RWPE1 (cell line): ENCODE data around the gene ARPC1A.

Experiments used
- CTCF ChIA-PET: fragments of 350-600 bp; sonication (Branson Sonifier 250); formaldehyde crosslinking; extraction: SDS; loops from one replicate; lab custom pipeline; 2021; lab: Yijun Ruan, JAX
- POLR2A ChIA-PET: fragments of 400-600 bp; formaldehyde crosslinking; extraction: SDS; loops from one replicate; lab custom pipeline; 2020; ENCODE audit warnings: antibody characterized with exemption; ENCODE audit not compliant: low non-redundant PET; lab: Yijun Ruan, JAX
- DNase-seq: peaks from one replicate; pipeline ENCODE4 v3.0.0; 2012; ENCODE audit warnings: low spot score
- H3K27ac ChIP-seq: fragments of 450-650 bp; 2 replicates; pipeline ENCODE4 v1.5.1; 2017
- TF ChIP-seq, protein P1 (sequence below): fragments of 450-650 bp; conservative IDR thresholded peaks from 2 replicates; pipeline ENCODE4 v1.5.1; 2017; ENCODE audit warnings: low read depth, mild to moderate bottlenecking

Gene ARPC1A

DNA sequence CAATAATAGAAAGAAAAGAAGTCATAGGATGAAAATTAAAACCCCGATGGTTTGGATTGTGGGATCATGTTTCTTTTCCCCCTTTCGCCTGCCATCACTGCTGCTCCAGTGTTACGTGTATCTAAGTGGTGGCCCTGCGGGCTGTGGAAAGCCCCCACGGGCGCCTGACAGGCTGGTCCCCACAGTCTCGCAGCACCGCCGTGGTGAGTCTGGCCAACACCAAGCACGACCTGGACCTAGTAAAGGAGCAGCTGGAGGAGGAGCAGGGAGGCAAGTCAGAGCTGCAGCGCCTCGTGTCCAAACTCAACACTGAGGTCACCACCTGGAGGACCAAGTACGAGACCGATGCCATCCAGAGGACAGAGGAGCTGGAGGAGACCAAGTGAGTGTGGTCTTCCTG, 33.6 kb upstream of the ARPC1A start:
- ChIA-PET CTCF (no interaction called here), POLR2A (no interaction called here)
- no peak for DNase-seq

DNA sequence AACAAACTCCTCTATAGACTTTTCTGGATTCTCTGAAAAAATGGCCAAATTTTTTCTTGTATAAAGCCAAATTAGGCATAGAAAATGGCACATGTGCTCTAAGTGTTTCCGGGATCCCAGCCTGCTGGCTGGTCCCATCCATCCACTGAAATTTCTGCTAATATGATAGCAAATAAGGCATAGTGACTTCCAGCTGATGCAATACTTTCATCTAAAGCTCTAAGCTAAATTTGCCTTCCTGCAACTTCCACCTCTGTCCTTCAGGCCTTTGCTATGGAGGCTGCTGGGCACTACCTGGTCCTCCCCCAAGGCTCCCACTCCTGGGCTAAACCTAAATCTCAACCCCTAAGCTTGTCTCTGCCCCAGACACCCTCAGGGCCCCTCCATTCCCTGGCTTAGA, 32.5 kb upstream of the ARPC1A start:
- H3K27ac ChIP-seq: no peak overlapping the region
- TF ChIP-seq, protein P1, sequence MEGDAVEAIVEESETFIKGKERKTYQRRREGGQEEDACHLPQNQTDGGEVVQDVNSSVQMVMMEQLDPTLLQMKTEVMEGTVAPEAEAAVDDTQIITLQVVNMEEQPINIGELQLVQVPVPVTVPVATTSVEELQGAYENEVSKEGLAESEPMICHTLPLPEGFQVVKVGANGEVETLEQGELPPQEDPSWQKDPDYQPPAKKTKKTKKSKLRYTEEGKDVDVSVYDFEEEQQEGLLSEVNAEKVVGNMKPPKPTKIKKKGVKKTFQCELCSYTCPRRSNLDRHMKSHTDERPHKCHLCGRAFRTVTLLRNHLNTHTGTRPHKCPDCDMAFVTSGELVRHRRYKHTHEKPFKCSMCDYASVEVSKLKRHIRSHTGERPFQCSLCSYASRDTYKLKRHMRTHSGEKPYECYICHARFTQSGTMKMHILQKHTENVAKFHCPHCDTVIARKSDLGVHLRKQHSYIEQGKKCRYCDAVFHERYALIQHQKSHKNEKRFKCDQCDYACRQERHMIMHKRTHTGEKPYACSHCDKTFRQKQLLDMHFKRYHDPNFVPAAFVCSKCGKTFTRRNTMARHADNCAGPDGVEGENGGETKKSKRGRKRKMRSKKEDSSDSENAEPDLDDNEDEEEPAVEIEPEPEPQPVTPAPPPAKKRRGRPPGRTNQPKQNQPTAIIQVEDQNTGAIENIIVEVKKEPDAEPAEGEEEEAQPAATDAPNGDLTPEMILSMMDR: no peak
- ChIA-PET CTCF (no interaction called here), POLR2A (no interaction called here)
- no peak for DNase-seq

More for the DNA sequence above, 33.6 kb upstream of the ARPC1A start:
- H3K27ac ChIP-seq: no peak overlapping the region
- TF ChIP-seq, protein P1: no peak

DNA sequence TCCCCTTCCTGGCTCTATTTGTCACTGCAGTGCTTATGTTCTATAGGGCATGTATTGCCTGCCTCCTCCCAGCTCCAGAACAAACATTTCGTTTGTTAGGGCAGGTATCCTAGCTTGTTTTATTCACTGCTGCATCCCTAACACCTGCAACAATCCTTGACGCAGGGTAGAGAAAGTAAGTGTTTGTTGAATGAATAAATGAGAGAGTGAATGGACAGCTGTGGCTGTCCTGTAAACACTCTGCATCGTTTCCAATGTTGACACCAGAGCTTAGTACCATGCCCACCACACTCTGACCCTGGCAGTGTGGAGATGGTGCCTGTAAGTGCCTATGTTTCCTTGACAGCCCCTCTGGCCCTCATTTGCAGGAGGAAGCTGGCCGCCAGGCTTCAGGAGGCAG, 32.0 kb upstream of the ARPC1A start:
- no peak overlapping the region for H3K27ac ChIP-seq
- ChIA-PET POLR2A (no interaction called here), CTCF (interaction anchor here (0.8 kb wide), 1 partner anchor 257 kb away, joined by 3 read pairs; no protein-coding TSS in a partner anchor)
- TF ChIP-seq, protein P1: no peak
- DNase-seq: no peak

DNA sequence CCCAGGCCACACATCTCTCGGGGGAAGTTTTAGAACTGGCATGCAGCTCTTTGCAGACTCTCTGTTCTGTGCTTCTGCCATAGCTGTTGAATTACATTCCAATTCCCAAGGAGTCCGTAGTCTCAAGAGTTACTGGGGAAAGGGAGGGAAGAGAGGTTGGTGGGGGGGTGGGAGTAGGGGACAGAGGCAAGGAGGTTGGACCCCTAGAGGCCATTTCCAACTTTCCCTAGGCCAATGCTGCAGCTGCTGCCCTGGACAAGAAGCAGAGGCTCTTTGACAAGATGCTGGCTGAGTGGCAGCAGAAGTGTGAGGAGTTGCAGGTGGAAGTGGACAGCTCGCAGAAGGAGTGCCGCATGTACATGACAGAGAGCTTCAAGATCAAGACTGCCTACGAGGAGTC, 29.2 kb upstream of the ARPC1A start:
- TF ChIP-seq, protein P1: no peak
- H3K27ac ChIP-seq: no peak overlapping the region
- no peak for DNase-seq
- POLR2A ChIA-PET: interaction anchor here (0.6 kb wide), 1 partner anchor 10 kb away, joined by 4 read pairs; no protein-coding TSS in a partner anchor
- CTCF ChIA-PET: interaction anchor here (0.7 kb wide), 1 partner anchor 205 kb away, joined by 3 read pairs; no protein-coding TSS in a partner anchor

DNA sequence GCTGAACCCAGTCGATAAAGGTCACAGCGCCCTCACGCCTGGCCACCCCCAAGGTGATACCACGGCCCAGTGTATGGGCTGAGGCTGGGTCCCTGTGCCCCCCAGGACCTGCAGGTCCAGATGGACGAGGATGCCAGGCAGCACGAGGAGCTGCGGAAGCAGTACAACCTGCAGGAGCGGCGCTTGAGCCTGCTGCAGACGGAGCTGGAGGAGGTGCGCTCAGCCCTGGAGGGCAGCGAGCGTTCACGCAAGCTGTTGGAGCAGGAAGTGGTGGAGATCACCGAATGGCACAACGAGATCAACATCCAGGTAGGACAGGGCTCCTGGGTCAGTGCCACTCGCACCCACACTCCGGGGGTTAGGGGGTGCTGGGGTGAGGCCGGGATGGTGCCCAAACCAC, 24.2 kb upstream of the ARPC1A start:
- ChIA-PET CTCF (interaction anchor here (0.7 kb wide), 1 partner anchor 558 kb away, joined by 3 read pairs; no protein-coding TSS in a partner anchor), POLR2A (no interaction called here)
- TF ChIP-seq, protein P1: no peak
- no peak overlapping the region for H3K27ac ChIP-seq
- no peak for DNase-seq

DNA sequence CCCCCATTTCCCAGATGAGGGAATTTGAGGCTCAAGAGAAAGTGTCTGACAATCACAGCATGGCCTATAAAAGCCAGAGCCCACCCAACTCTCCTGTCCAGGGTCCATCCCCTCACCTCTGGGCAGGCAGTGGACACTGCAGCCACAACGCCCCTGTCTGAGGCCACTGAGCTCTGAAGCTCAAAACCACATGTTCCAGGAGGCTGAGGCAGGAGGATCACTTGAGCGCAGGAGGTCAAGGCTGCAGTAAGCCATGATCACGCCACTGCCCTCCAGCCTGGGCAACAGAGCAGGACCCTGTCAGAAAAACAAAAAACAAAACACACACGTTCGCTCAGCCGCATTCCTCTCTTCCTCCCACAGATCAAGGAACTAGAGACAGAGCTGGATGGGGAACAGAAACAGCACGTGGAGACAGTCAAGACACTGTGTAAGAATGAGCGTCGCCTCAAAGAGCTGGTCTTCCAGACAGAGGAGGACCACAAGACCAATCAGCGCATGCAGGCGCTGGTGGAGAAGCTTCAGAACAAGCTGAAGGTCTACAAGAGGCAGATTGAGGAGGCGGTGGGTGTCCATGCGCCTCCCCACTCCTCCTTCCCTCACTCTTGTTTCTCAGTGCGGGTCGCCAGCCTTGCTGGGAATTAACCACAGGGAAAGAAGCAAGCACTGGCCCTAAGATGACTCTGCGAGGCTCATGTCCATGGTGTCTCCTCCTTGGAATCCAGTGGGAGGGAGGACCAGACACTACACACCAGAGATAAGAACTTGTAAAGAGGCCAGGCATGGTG, 20.0 kb upstream of the ARPC1A start:
- CTCF ChIA-PET: no interaction called here
- POLR2A ChIA-PET: no interaction called here
- H3K27ac ChIP-seq: no peak overlapping the region
- no peak for DNase-seq
- TF ChIP-seq, protein P1: no peak
